GM19452 (cell line): ENCODE data around the gene USP49.
"Not testable (repeated sequence)": the region's sequence is repeated elsewhere in the genome, so short reads cannot be mapped to it uniquely, and the experiment has no call there.

ENCODE experiments used
- ATAC-seq: cut with Tn5 transposase; IDR thresholded peaks from one replicate; pipeline ENCODE4 v1.9.1; 2021; ENCODE audit not compliant: unreplicated experiment

Gene USP49

GRCh38 chr6:41783106-41783780 lies 111.9 kb downstream of the USP49 start:
- no peak for ATAC-seq

GRCh38 chr6:41781366-41781730 lies 113.8 kb downstream of the USP49 start:
- ATAC-seq: no peak

GRCh38 chr6:41780551-41781365 lies 114.4 kb downstream of the USP49 start, which contains the start of gene PRICKLE4:
TSS of gene PRICKLE4 (plus strand) at chr6:41780782. CDS start at chr6:41783474, 2,692 bp downstream.
- ATAC-seq: no peak

GRCh38 chr6:41779788-41780550 lies 115.2 kb downstream of the USP49 start, which contains the start of gene FRS3:
TSS of gene FRS3 (minus strand) at chr6:41779900. CDS start at chr6:41776987, 2,913 bp downstream.
- peak; percentile 97 for ATAC-seq

- ATAC-seq: no peak
These were observed 115.8 kb downstream of the USP49 start for GRCh38 chr6:41779336-41779735.

GRCh38 chr6:41778895-41779294 lies 116.3 kb downstream of the USP49 start:
- no peak for ATAC-seq

- ATAC-seq: no peak
These were observed 117.5 kb downstream of the USP49 start for GRCh38 chr6:41777551-41778285.

GRCh38 chr6:41775293-41775882 lies 119.8 kb downstream of the USP49 start:
- ATAC-seq: no peak

GRCh38 chr6:41774841-41775240 lies 120.3 kb downstream of the USP49 start:
- no peak for ATAC-seq

GRCh38 chr6:41771058-41771983 lies 123.9 kb downstream of the USP49 start:
- ATAC-seq: no peak

GRCh38 chr6:41770381-41771057 lies 124.7 kb downstream of the USP49 start:
- no peak for ATAC-seq

GRCh38 chr6:41769376-41769775 lies 125.8 kb downstream of the USP49 start:
- no peak for ATAC-seq

- no peak for ATAC-seq
These were observed 126.4 kb downstream of the USP49 start for GRCh38 chr6:41768545-41769308.

GRCh38 chr6:41767112-41767833 lies 127.9 kb downstream of the USP49 start:
- no peak for ATAC-seq

- not testable (repeated sequence) for ATAC-seq
These were observed 129.0 kb downstream of the USP49 start for GRCh38 chr6:41766043-41766664.

- ATAC-seq: no peak
These were observed 131.7 kb downstream of the USP49 start for GRCh38 chr6:41763470-41763869.
